ENCODE data around the gene PKMYT1. TPM values are rescaled to one million over a fixed set of nuclear protein-coding genes. Genes with fewer than 3 reads are reported as not detected.

The PKMYT1 gene
- total and polyA plus RNA-seq, 9 of the 15 experiments (the other 6 are each of a cell fraction or from before 2014, with no cell fraction given): 8.7 to 201 (median 37.8) TPM

GRCh38 chr16:2964475-2965336 lies 15.5 kb downstream of the PKMYT1 start:
- Histone ChIP-seq H3K9me1 (ENCODE audit: control insufficient read depth, insufficient read depth, low read length) (no peaks in the 10 kb centered on the region), H3K4me1 (replicated peaks in 1 of 2; ENCODE audit: control insufficient read depth in 2 of 2, insufficient read depth in 2 of 2, low read length in 2 of 2) (peaks cover 8 to 86% of the 10 kb centered on the region in 2 experiments), H2AFZ (ENCODE audit: low read depth, low read length) (peak overlapping the region; percentile 87), H3K4me3 (peak overlapping the region; percentile 53), H3K79me2 (ENCODE audit: control insufficient read depth, insufficient read depth, low read length) (peaks cover 4% of the 10 kb centered on the region), H4K20me1 (replicated peaks; ENCODE audit: control insufficient read depth, insufficient read depth, low read length) (no peaks in the 10 kb centered on the region), H3K27me3 (ENCODE audit: control insufficient read depth in 2 of 2, insufficient read depth in 2 of 2, low read length in 2 of 2) (no peaks in the 10 kb centered on the region), H3K9me3 (replicated peaks; ENCODE audit: control insufficient read depth, insufficient read depth, low read depth, low read length) (no peaks in the 10 kb centered on the region), H3K4me2 (ENCODE audit: insufficient read depth, low read length) (peak overlapping the region; percentile 71), H3K36me3 (ENCODE audit: control insufficient read depth, insufficient read depth, low read length) (peaks cover 3% of the 10 kb centered on the region; the same call in 1 of the 3 replicates), H3K9ac (ENCODE audit: insufficient read depth in 1 of 2, low read depth in 2 of 2, low read length in 2 of 2) (peak overlapping the region; percentile 69 to 96; a peak in 3 of 4 replicates), H3K27ac (ENCODE audit: extremely low read depth, low read depth, low read length) (peak overlapping the region; percentile 83; the same call in 1 of the 3 replicates)
- TSS peak; percentile 69 for BruUV-seq (replicated peaks)
- under 1% methylated on average over 48 of the region's 68 CpGs for WGBS (ENCODE audit: insufficient coverage, low coverage, missing lambda C conversion rate)
- FAIRE-seq: peak; percentile 29
- DNase-seq (ENCODE audit: extremely low read depth in 1 of 4, low spot score in 3 of 4): peak; percentile 87 to 96 (median 90)
- ChIA-PET CTCF (ENCODE audit: low intra/inter-chr PET ratio) (no interaction called here), POLR2A (interaction anchor here (0.6 to 1.6 kb wide), 9 partner anchors 7 to 212 kb away, joined by 3 to 8 read pairs (median 3); partner anchors contain the start of genes PKMYT1 and SRRM2)
- intact Hi-C loops (cut with micrococcal nuclease): loop anchor here (10.0 kb wide), 1 partner anchor 60 kb away; the partner anchor contains the start of genes HCFC1R1, THOC6 and TNFRSF12A
- ATAC-seq: peak; percentile 71
- in situ Hi-C loops (cut with MboI): no loop called here
- TF ChIP-seq ARID4B (CRISPR knock-in tag; IDR thresholded peaks at IDR 0.05) (peak; percentile 1; the same call in 1 of the 2 replicates), OTX1 (CRISPR knock-in tag; IDR thresholded peaks at IDR 0.05) (no peak), KHSRP (IDR thresholded peaks at IDR 0.05) (no peak), SNRNP70 (optimal IDR thresholded peaks at IDR 0.05; ENCODE audit: low read depth, low read length) (no peak), NR0B1 (IDR thresholded peaks at IDR 0.05; ENCODE audit: partially characterized antibody) (no peak), TCFL5 (CRISPR knock-in tag; conservative IDR thresholded peaks at IDR 0.05) (no peak), TCF3 (CRISPR knock-in tag; IDR thresholded peaks at IDR 0.05) (0 out of 2 replicates have a peak, but pooled peaks have one; percentile 12), HMGN3 (IDR thresholded peaks at IDR 0.05; ENCODE audit: borderline replicate concordance, extremely low read depth, insufficient read length, low read depth, low read length) (peak; percentile 24), RNF2 (IDR thresholded peaks at IDR 0.05) (no peak), UBTF (IDR thresholded peaks at IDR 0.05; ENCODE audit: borderline replicate concordance in 1 of 2, low read depth in 2 of 2, low read length in 2 of 2) (no peak)
